ENCODE data around the gene GSX2.
A peak's percentile ranks its signal among the peaks of the same experiment; 100 is the strongest.

GRCh38 chr4:54062392-54062791 lies 37.6 kb upstream of the GSX2 start:
- TF ChIP-seq CTCF (IDR thresholded peaks at IDR 0.05) (no peak), POLR2A (IDR thresholded peaks at IDR 0.05) (peak; percentile 22)
